ENCODE measurements around the gene SYCE1L. TPM values are rescaled to one million over a fixed set of nuclear protein-coding genes. Genes with fewer than 3 reads are reported as not detected.

Gene SYCE1L
- total and polyA plus RNA-seq, 9 of the 15 experiments (the other 6 are each of a cell fraction or from before 2014, with no cell fraction given): 0.54 to 2.7 (median 1.1) TPM; not detected in 5

- TF ChIP-seq NR4A1 (CRISPR knock-in tag; IDR thresholded peaks at IDR 0.05): no peak
- no peak for TF ChIP-seq NR4A1 (tag; IDR thresholded peaks at IDR 0.05)
- no peak for TF ChIP-seq SFPQ (IDR thresholded peaks at IDR 0.05; ENCODE audit: low read depth, low read length)
- TF ChIP-seq ID3 (CRISPR knock-in tag; IDR thresholded peaks at IDR 0.05): no peak
- no peak for TF ChIP-seq ID3 (tag; IDR thresholded peaks at IDR 0.05)
- no peak for TF ChIP-seq SIN3B (IDR thresholded peaks at IDR 0.05; ENCODE audit: low read depth)
- no peak for TF ChIP-seq ZNF583 (CRISPR knock-in tag; IDR thresholded peaks at IDR 0.05)
- TF ChIP-seq HES1 (IDR thresholded peaks at IDR 0.05; ENCODE audit: low read depth): no peak
These were observed 4.6 kb upstream of the SYCE1L start (continued) for GRCh38 chr16:77194295-77195231.

All from K562 (cell line).